Measurements from ENCODE around the gene SFPQ. TPM values are rescaled to one million over a fixed set of nuclear protein-coding genes. Genes with fewer than 3 reads are reported as not detected.
"Not testable (repeated sequence)": the region's sequence is repeated elsewhere in the genome, so short reads cannot be mapped to it uniquely, and the experiment has no call there.

SFPQ gene
- total RNA-seq: 510 TPM

DNA sequence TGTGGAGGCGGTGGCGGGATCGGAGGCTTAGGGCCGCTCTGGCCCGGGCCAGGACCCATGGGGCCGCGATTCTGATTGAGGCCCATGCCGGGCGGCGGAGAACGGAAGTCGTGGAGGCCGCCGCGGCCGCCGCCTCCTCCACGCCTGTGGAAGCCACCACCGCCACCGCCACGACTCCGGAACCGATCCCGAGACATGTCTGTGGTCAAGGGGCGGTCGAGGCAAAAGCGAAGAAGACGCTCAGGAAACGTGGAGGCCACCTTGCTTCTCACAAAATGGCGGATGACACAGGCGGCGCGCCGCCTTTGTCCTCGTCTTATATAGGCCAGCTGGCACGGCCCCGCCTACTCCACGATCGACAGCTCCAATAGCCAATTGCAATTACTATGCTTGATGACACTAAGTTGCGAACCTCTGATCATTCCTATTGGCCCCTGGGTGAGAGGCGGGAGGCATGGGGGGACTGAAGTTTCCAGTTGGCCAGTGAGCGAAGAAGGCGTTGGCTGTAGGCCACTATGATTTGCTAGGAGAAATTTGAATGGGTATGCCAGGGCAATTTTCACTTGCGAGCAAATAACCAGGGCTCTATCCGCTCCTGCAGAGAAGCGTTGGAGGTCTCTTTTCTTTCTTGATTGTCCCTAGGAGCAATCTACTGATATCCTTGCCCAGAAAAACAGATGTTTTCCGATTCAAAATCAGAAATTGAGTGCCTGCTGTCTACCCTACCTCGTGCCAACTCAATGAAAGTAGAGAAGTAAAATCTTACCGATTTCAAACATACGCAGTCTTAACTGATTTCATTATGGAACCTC is at the start of gene SFPQ:
TSS of gene SFPQ (minus strand) at position 293 of the 812 bp plus-strand sequence. CDS start at position 197, 96 bp downstream.
- H3K4me3 ChIP-seq (ENCODE audit: low read length): peak within 1 kb of the TSS; percentile 99
- H3K4me1 ChIP-seq (ENCODE audit: insufficient read depth, low read length): peaks cover 43% of the 10 kb centered on the region
- no peaks in the 10 kb centered on the region for H3K9me3 ChIP-seq (ENCODE audit: low read depth, low read length)
- no peaks in the 10 kb centered on the region for H3K27me3 ChIP-seq (ENCODE audit: insufficient read depth, low read length)

DNA sequence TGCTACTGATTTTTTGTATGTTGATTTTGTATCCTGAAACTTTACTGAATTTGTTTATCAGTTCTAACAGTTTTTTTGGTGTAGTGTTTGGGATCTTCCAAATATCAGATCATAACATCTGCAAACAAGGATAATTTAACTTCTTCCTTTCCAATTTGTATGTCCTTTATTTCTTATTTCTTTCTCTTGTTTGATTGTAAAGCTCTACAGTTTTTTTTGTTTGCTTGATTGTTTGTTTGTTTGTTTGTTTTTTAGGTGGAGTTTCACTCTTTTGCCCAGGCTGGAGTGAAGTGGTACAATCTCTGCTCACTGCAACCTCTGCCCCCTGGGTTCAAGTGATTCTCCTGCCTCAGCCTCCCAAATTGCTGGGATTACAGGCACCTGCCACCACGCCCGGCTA is 43.8 kb upstream of the SFPQ start:
- not testable (repeated sequence) for H3K27me3 ChIP-seq (ENCODE audit: insufficient read depth, low read length)

GRCh38 chr1:35231287-35231686 is 38.3 kb upstream of the SFPQ start:
- no peaks in the 10 kb centered on the region for H3K4me1 ChIP-seq (ENCODE audit: insufficient read depth, low read length)
- H3K27me3 ChIP-seq (ENCODE audit: insufficient read depth, low read length): no peaks in the 10 kb centered on the region
- H3K9me3 ChIP-seq (ENCODE audit: low read depth, low read length): no peaks in the 10 kb centered on the region
- no peak overlapping the region for H3K4me3 ChIP-seq (ENCODE audit: low read length)

More for the DNA sequence above, 43.8 kb upstream of the SFPQ start:
- not testable (repeated sequence) for H3K9me3 ChIP-seq (ENCODE audit: low read depth, low read length); H3K4me1 ChIP-seq (ENCODE audit: insufficient read depth, low read length); H3K4me3 ChIP-seq (ENCODE audit: low read length)

DNA sequence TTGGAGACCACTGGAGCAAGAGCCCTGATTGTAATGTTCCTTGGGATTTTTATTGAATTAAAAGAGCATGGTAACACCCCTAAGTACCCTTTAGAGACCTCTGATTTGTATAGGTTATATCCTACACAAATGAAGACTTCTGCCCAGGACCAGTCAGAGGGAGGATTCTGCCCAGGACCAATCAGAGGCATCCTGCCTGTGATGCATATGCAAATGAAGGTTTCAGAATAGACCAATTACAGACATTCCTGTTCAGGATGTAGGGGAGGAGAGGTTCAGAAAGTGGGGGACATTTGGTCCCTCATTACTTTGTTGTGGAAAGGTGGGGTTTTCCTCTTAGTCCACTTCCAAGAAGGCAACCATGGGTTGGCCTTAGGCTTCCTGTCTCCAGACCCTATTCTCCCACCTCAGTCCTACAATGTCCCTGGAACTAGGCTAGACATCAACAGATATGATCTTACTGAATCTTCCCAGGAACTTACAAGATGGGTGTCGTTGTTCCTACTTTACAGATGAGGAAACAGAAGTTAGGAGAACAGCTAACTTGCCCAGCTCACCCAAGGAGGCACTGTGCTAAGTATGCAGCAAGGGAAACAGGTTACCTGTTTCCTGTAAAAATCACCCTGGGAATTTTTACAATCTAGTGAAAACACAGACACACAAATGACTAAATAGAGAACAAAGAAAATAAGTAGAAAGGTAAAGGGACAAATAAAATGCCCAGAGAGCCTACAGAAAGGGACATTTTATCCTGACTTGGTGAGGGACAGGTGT is 36.8 kb upstream of the SFPQ start:
- no peaks in the 10 kb centered on the region for H3K27me3 ChIP-seq (ENCODE audit: insufficient read depth, low read length)

GRCh38 chr1:35226546-35226945 is 33.6 kb upstream of the SFPQ start:
- Histone ChIP-seq H3K9me3 (ENCODE audit: low read depth, low read length) (no peaks in the 10 kb centered on the region), H3K4me1 (ENCODE audit: insufficient read depth, low read length) (no peaks in the 10 kb centered on the region), H3K27me3 (ENCODE audit: insufficient read depth, low read length) (no peaks in the 10 kb centered on the region), H3K4me3 (ENCODE audit: low read length) (no peak overlapping the region)

More for the DNA sequence above, 36.8 kb upstream of the SFPQ start:
- Histone ChIP-seq H3K4me1 (ENCODE audit: insufficient read depth, low read length) (no peaks in the 10 kb centered on the region), H3K9me3 (ENCODE audit: low read depth, low read length) (no peaks in the 10 kb centered on the region), H3K4me3 (ENCODE audit: low read length) (no peak overlapping the region)

- Histone ChIP-seq H3K9me3 (ENCODE audit: low read depth, low read length) (no peaks in the 10 kb centered on the region), H3K27me3 (ENCODE audit: insufficient read depth, low read length) (no peaks in the 10 kb centered on the region), H3K4me1 (ENCODE audit: insufficient read depth, low read length) (no peaks in the 10 kb centered on the region), H3K4me3 (ENCODE audit: low read length) (no peak overlapping the region)
Measured at GRCh38 chr1:35223084-35223630, 30.2 kb upstream of the SFPQ start.

- H3K9me3 ChIP-seq (ENCODE audit: low read depth, low read length): no peaks in the 10 kb centered on the region
- H3K4me3 ChIP-seq (ENCODE audit: low read length): no peak overlapping the region
- no peaks in the 10 kb centered on the region for H3K27me3 ChIP-seq (ENCODE audit: insufficient read depth, low read length)
- H3K4me1 ChIP-seq (ENCODE audit: insufficient read depth, low read length): no peaks in the 10 kb centered on the region
Measured at GRCh38 chr1:35222322-35223083, 29.6 kb upstream of the SFPQ start.

DNA sequence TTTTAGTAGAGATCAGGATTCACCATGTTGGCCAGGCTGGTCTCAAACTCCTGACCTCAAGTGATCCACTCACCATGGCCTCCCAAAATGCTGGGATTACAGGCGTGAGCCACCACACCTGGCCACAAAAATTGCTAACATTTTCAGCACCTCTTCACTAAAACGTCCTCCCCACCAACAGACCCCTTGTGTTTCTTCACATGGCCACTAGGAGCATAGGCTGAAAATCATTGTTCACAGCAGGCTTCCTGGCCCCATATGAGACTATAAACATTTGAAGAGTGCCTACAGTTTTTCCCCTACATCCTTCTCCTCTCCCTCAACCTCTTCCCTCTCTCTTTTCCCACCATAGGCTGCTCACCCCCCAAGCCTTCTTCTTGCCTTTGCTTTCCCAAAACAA is 28.0 kb upstream of the SFPQ start:
- Histone ChIP-seq H3K4me1 (ENCODE audit: insufficient read depth, low read length) (no peaks in the 10 kb centered on the region), H3K9me3 (ENCODE audit: low read depth, low read length) (no peaks in the 10 kb centered on the region), H3K27me3 (ENCODE audit: insufficient read depth, low read length) (no peaks in the 10 kb centered on the region), H3K4me3 (ENCODE audit: low read length) (no peak overlapping the region)

- Histone ChIP-seq H3K27me3 (ENCODE audit: insufficient read depth, low read length) (no peaks in the 10 kb centered on the region), H3K9me3 (ENCODE audit: low read depth, low read length) (no peaks in the 10 kb centered on the region)
Measured at GRCh38 chr1:35215346-35215745, 22.4 kb upstream of the SFPQ start.

DNA sequence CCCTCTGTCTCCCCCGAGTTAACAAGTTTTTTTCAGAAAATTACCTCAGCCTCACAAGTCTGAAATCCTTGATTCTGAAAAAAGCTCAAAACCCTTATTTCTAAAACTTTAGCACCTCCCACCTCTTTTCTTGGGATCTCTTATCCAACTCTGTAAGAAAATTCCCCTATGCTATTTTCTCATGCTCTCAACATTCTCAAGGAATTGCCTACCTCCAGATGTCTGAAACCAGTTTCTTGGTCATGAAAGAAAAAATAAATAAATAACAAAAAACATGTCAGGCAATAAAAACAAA is 18.1 kb upstream of the SFPQ start:
- Histone ChIP-seq H3K27me3 (ENCODE audit: insufficient read depth, low read length) (no peaks in the 10 kb centered on the region), H3K9me3 (ENCODE audit: low read depth, low read length) (no peaks in the 10 kb centered on the region), H3K4me3 (ENCODE audit: low read length) (no peak overlapping the region), H3K4me1 (ENCODE audit: insufficient read depth, low read length) (no peaks in the 10 kb centered on the region)

More at GRCh38 chr1:35215346-35215745, 22.4 kb upstream of the SFPQ start:
- Histone ChIP-seq H3K4me1 (ENCODE audit: insufficient read depth, low read length) (no peaks in the 10 kb centered on the region), H3K4me3 (ENCODE audit: low read length) (no peak overlapping the region)

DNA sequence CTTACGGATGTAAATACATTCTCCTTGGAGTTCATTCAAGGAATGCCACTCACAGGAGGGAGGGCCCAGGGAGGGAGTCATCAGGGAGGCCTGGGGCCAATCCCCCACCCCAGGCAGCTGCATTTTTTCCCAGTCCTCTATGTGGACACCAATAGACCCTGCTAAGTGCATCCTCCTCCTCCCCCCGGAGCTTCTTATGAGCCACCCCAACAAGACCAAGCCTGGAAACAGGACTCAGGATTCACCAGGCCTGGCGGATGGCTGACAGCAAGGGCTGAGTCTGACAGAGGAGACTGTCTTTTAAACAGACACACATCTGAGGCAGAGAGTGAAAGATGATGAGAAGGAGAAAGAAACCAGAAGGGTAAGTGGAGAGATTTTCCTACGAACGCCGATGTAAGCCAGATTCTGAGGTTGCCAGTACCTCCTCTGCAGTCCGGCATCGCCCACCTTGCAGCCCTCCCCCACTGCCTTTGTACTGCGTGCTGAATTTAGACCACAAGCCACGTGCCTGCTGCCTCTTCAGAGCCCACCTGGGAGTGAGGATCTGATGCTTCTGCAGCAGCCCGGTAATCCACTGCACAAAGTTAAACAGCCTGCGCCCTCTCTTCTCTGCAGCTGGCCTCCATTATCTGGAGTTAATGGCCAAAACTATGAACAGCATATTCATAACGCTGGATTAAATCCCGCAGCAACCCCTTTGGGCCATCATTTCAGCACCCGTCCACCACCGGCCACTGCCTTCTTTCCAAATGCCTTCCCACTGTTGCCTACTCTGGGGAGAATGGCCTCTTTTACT is 17.6 kb upstream of the SFPQ start:
- Histone ChIP-seq H3K4me3 (ENCODE audit: low read length) (no peak overlapping the region), H3K27me3 (ENCODE audit: insufficient read depth, low read length) (no peaks in the 10 kb centered on the region), H3K4me1 (ENCODE audit: insufficient read depth, low read length) (no peaks in the 10 kb centered on the region), H3K9me3 (ENCODE audit: low read depth, low read length) (no peaks in the 10 kb centered on the region)

GRCh38 chr1:35203295-35203694 is 10.3 kb upstream of the SFPQ start:
- no peaks in the 10 kb centered on the region for H3K9me3 ChIP-seq (ENCODE audit: low read depth, low read length)
- no peak overlapping the region for H3K4me3 ChIP-seq (ENCODE audit: low read length)
- H3K4me1 ChIP-seq (ENCODE audit: insufficient read depth, low read length): peaks cover 6% of the 10 kb centered on the region
- H3K27me3 ChIP-seq (ENCODE audit: insufficient read depth, low read length): peaks cover 2% of the 10 kb centered on the region

DNA sequence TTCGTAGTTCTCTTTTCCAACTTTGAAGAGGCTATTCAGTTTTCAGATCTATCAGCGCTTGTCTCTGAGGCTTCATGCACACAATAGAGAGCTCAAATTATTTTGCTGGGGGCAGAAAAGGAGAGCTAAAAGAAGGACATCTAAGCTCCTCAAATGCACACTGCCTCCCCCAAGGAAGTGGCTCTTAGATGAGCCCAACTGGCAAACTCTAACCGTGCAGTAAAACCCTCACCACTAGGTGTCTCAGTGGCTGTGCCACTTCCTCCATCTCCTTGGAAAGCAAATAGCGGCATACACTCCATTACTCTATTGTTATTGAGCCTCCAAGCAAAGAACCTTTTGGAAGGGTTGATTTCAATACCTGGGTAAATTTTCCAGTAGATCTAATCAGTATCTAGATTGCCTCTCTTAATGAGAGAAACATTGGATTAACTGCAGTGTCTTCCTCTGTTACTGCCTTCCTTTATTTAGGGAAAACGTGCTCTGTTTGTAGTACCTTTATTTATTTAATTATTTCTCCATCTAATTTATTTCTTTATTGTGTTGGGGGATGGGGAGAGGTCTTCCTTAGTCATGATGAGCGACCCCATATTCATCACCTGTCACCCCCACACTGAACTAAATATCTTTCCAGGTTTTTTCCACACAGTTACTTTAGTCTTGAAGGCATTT is 9.2 kb upstream of the SFPQ start:
- Histone ChIP-seq H3K9me3 (ENCODE audit: low read depth, low read length) (no peaks in the 10 kb centered on the region), H3K4me3 (ENCODE audit: low read length) (no peak overlapping the region), H3K4me1 (ENCODE audit: insufficient read depth, low read length) (peaks cover 6% of the 10 kb centered on the region), H3K27me3 (ENCODE audit: insufficient read depth, low read length) (peaks cover 2% of the 10 kb centered on the region)

DNA sequence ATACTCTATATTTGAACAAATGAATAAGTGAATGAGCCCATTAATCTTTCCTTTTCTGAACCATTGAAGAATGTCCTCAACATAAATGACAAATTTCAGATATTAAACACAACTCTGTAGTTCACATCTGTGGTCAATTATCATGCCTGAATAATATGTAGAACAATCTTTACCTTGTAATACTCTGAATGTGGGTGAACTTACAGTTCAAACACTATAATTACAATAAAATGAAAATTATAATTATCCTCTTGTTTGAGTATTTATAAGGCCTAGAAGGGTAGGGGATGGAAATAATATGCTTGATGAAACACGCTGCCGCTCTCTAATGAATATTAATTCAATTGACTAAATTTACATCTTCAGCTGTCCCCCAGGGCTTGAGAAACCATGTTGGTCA is 8.7 kb upstream of the SFPQ start:
- H3K4me3 ChIP-seq (ENCODE audit: low read length): no peak overlapping the region
- H3K27me3 ChIP-seq (ENCODE audit: insufficient read depth, low read length): peaks cover 2% of the 10 kb centered on the region
- no peaks in the 10 kb centered on the region for H3K9me3 ChIP-seq (ENCODE audit: low read depth, low read length)
- peaks cover 6% of the 10 kb centered on the region for H3K4me1 ChIP-seq (ENCODE audit: insufficient read depth, low read length)

Measured in mononuclear cell (primary cell).